Measurements from ENCODE around the gene VPS13C.

VPS13C gene

DNA sequence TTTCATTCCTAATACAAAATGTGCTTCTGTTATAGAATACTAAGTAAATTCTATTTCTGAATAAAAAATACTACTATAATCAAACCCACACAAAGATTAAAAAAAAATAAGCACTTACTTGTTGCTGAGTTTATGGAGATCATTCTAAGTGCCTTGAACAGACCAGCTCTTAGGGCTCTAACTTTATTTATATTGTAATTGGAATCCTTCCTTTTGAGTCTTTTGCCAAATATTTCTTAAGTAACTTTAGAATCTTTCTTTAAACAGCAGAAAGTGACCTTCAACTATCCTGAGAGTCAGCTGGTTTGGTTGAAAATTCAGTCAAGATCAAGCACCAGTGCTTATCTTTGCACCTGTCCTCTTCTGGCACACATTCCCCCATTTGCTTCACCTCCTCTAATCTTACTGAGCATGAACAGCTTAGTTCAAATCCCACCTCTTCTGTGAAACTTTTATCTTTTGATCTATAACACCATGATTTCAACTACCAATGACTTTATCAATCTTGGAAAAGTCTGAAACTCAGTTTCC, 149.3 kb downstream of the VPS13C start:
- no peak for TF ChIP-seq GATA3 (IDR thresholded peaks at IDR 0.05; ENCODE audit: low read depth, low read length)
- TF ChIP-seq GATA2 (IDR thresholded peaks at IDR 0.05; ENCODE audit: low read depth, low read length) = no peak

DNA sequence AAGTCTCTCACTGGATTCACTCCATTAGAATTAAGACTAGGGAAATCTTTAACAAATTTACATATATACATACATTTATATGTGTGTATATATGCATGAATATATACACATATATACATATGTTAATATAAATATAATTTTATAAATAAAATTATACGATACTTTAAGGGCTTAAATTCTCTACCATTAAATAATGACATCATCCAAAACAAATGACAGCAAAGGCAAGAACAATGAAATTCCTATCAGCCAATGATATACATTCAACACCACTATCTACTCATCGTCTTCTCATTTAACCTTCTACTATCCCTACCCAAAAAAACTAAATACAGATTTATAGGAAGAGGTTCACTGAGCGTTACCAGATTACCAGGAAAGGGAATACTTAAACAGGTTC, 152.0 kb downstream of the VPS13C start:
- TF ChIP-seq GATA2 (IDR thresholded peaks at IDR 0.05; ENCODE audit: low read depth, low read length) = no peak
- no peak for TF ChIP-seq GATA3 (IDR thresholded peaks at IDR 0.05; ENCODE audit: low read depth, low read length)

- TF ChIP-seq GATA2 (IDR thresholded peaks at IDR 0.05; ENCODE audit: low read depth, low read length) (no peak), GATA3 (IDR thresholded peaks at IDR 0.05; ENCODE audit: low read depth, low read length) (no peak)
These were observed 152.5 kb downstream of the VPS13C start for GRCh38 chr15:61907753-61908086.

DNA sequence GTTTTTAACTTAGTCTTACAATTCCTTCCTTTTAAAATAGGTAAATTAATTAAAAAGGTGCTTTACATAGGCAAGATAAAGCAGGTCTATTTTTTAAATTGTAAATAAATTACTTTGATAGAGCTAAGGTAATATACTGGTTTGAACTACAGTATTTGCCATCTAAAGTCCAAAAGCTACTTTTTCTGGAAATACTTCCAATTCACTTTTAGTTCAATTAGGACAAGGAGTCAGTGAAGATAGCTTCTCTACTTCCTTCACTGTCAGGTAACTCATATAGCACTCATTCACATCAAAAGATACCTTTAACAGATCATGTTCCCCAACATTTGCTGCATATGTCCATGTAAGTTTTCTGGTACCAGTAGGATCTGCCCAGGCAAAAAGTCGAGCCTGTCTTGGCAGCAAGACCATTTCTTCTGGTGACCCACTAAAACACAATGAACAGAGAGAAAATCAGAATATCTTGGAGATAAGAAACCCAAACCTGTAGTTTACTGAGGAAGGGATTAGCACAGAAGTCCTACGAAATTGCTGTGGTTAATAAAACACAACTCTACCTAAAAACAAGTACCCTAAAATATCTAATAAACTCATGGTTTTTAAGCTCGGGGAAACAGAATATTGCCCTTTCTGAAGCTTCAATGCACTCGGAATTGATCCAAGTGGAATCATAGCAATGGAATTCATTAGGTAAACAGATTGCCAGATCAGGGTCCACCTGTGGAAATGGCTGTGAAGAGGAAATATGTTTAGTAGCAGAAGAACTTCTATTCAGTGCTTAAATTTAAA, 153.1 kb downstream of the VPS13C start:
- TF ChIP-seq GATA2 (IDR thresholded peaks at IDR 0.05; ENCODE audit: low read depth, low read length) (no peak), GATA3 (IDR thresholded peaks at IDR 0.05; ENCODE audit: low read depth, low read length) (no peak)

DNA sequence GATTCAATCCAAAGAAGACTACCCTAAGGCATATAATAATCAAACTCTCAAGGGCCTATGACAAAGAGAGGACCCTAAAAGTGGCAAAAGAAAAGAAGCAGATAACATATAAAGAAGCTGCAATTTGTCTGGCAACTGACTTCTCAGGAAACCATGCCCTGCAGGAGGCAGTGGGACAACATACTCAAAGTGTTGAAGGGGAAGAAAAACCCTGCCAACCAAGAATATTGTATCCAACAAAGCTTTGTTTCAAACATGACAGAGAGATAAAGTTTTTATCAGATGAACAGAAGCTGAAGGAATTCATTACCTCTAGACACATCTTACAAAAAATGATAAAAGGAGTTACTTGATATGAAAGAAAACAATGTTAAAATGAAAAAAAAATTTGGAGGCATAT, 167.1 kb downstream of the VPS13C start:
- no peak for TF ChIP-seq GATA3 (IDR thresholded peaks at IDR 0.05; ENCODE audit: low read depth, low read length)
- TF ChIP-seq GATA2 (IDR thresholded peaks at IDR 0.05; ENCODE audit: low read depth, low read length) = no peak

DNA sequence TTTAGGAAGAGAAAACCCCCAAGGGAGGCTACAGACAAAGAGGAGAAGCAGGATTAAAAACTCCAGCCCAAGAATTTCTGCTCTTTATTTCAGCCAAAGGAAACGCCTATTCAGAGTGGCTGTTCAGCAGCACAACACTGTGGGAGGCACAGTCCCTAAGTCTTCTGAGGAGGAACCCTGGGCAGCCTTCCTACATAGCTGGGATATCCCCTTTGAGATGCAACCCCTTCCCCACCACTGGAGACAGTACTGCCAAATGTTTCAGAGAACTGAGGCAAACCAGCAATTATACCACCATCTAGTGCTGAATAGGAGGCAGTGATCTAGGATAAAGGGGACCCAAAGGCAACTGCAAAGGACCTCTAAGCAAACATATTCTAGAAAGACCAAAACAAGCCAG, 168.1 kb downstream of the VPS13C start:
- no peak for TF ChIP-seq GATA3 (IDR thresholded peaks at IDR 0.05; ENCODE audit: low read depth, low read length)
- TF ChIP-seq GATA2 (IDR thresholded peaks at IDR 0.05; ENCODE audit: low read depth, low read length) = no peak

- TF ChIP-seq GATA2 (IDR thresholded peaks at IDR 0.05; ENCODE audit: low read depth, low read length) = no peak
- TF ChIP-seq GATA3 (IDR thresholded peaks at IDR 0.05; ENCODE audit: low read depth, low read length) = no peak
These were observed 170.1 kb downstream of the VPS13C start for GRCh38 chr15:61890106-61890505.

GRCh38 chr15:61889706-61890105, 170.5 kb downstream of the VPS13C start:
- no peak for TF ChIP-seq GATA3 (IDR thresholded peaks at IDR 0.05; ENCODE audit: low read depth, low read length)

- TF ChIP-seq GATA3 (IDR thresholded peaks at IDR 0.05; ENCODE audit: low read depth, low read length) = no peak
- TF ChIP-seq GATA2 (IDR thresholded peaks at IDR 0.05; ENCODE audit: low read depth, low read length) = no peak
These were observed 172.0 kb downstream of the VPS13C start for GRCh38 chr15:61888074-61888780.

DNA sequence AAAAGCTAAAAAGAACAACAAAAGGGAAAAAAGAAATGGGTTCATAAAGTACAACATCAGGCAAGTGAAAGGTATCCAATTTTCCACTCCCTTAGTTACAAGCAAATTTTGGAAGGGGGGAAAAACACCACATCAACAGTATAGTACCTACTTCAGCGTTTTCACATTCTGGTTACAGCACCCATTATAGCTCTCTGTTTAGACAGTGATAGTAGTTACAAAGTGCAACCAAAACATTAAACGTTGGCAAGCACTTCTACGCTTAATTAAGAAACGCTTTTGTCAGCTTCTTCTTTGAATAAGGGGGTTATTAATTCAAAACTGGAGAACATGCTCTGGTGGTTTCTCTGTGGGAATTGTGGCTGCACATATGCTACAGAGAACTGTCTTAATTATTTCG, 180.2 kb downstream of the VPS13C start:
- TF ChIP-seq GATA2 (IDR thresholded peaks at IDR 0.05; ENCODE audit: low read depth, low read length) (no peak), GATA3 (IDR thresholded peaks at IDR 0.05; ENCODE audit: low read depth, low read length) (no peak)

DNA sequence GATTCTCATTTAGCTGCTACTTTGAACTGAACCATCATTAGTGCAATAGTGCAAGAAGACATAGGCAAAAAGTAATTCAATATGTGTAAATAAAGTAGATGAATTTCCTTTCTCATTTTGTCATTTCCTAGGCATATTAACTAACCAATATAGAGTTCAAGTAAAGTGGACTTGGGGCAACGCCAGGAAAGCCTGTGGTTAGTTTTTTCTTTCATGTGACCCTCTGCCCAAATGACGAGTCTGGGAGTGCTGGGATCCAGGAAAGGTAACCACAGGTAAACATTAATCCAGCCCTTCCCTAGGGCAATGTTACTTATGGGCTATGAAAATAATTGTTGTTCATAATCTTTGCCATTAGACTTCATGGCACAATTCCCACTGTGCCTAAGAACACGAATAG, 181.0 kb downstream of the VPS13C start:
- TF ChIP-seq GATA3 (IDR thresholded peaks at IDR 0.05; ENCODE audit: low read depth, low read length) (no peak), GATA2 (IDR thresholded peaks at IDR 0.05; ENCODE audit: low read depth, low read length) (no peak)

DNA sequence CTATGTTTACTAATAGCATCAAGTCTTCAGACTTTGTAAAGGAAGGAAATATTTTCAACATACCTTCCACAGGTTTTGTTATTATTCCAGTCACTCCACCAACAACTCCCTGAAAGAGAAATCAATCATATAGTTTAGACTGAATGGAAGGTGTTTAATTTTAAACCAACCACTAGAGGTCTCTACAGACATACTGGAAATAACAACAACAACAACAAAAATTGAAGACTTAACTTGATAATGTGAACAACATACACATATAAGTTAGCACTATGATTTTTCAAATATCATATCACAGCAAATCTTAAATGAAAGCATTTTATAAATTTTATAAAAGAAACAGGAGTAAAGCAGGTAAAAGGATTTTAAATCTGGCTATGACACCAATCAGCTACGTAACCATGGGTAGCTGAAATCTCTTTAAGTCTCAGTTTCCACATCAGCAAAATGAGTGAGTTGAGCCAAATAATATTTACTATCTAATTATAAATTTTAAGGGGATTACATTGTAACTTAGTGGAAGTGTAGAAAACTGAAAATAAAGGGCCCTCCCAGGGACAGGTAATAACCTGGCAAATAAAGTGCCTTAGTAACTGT, 188.2 kb downstream of the VPS13C start:
- no peak for TF ChIP-seq GATA3 (IDR thresholded peaks at IDR 0.05; ENCODE audit: low read depth, low read length)
- no peak for TF ChIP-seq GATA2 (IDR thresholded peaks at IDR 0.05; ENCODE audit: low read depth, low read length)

GRCh38 chr15:61869656-61870055, 190.6 kb downstream of the VPS13C start:
- TF ChIP-seq GATA2 (IDR thresholded peaks at IDR 0.05; ENCODE audit: low read depth, low read length) = no peak
- no peak for TF ChIP-seq GATA3 (IDR thresholded peaks at IDR 0.05; ENCODE audit: low read depth, low read length)

DNA sequence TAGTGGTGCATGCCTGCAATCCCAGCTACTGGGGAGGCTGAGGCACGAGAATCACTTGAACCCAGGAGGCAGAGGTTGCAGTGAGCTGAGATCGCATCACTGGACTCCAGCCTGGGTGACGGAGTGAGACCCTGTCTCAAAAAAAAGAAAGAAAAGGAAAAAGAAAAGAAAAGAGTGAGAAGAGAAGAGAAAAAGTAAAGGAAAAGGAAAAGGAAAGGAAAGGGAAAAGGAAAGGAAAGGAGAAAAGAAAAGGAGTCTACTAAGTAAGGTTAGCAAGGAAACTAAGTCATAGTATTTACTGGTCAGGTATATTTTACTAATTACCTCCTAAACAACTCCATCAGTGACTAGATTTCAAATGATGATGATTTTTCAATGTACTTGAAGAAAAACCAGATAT, 198.3 kb downstream of the VPS13C start:
- TF ChIP-seq GATA3 (IDR thresholded peaks at IDR 0.05; ENCODE audit: low read depth, low read length) = no peak
- no peak for TF ChIP-seq GATA2 (IDR thresholded peaks at IDR 0.05; ENCODE audit: low read depth, low read length)

Measured in SH-SY5Y (cell line).